Neural progenitor cell (in vitro differentiated cells): ENCODE results near the gene WTAP.

ENCODE experiments used
- EZH2 ChIP-seq: fragments of 200-600 bp; sonication (generic); IDR thresholded peaks from 2 replicates; pipeline ENCODE4 v1.6.1; 2017; ENCODE audit warnings: antibody characterized with exemption, mild to moderate bottlenecking, moderate library complexity
- TF ChIP-seq, protein P1 (sequence below): fragments of 200-600 bp; sonication (generic); IDR thresholded peaks from 2 replicates; pipeline ENCODE4 v1.5.1; 2017; ENCODE audit warnings: antibody characterized with exemption, mild to moderate bottlenecking

- TF ChIP-seq EZH2, result no peak
- TF ChIP-seq, protein P1, sequence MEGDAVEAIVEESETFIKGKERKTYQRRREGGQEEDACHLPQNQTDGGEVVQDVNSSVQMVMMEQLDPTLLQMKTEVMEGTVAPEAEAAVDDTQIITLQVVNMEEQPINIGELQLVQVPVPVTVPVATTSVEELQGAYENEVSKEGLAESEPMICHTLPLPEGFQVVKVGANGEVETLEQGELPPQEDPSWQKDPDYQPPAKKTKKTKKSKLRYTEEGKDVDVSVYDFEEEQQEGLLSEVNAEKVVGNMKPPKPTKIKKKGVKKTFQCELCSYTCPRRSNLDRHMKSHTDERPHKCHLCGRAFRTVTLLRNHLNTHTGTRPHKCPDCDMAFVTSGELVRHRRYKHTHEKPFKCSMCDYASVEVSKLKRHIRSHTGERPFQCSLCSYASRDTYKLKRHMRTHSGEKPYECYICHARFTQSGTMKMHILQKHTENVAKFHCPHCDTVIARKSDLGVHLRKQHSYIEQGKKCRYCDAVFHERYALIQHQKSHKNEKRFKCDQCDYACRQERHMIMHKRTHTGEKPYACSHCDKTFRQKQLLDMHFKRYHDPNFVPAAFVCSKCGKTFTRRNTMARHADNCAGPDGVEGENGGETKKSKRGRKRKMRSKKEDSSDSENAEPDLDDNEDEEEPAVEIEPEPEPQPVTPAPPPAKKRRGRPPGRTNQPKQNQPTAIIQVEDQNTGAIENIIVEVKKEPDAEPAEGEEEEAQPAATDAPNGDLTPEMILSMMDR, result no peak
Observed at GRCh38 chr6:159719287-159719686, 8.0 kb upstream of the WTAP start.
